Measurements from ENCODE around the gene PIP5K1B. TPM values are rescaled to one million over a fixed set of nuclear protein-coding genes. Genes with fewer than 3 reads are reported as not detected.

PIP5K1B gene
- total RNA-seq, 1 experiment from 2014 or later: 0.20 TPM

DNA sequence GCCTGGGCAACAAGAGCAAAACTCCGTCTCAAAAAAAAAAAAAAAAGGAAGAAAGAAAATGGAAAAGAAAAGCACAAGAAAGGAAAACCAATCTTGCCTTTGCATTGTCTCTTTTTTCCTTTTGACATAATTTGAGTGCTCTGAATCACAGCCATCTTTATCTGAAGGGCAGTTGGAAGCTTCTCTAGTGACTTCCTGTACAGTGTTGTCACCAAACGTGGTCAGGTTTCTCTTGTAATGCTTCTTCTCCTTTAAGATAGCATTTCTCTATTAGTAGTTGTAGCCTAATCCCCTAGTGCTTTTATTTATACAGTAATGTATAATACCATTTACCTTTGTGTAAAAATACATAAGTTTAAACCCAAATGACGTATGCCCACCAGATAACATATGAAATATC, 290.7 kb downstream of the PIP5K1B start:
- Histone ChIP-seq H3K9me2 (ENCODE audit: insufficient read depth) (no peaks in the 10 kb centered on the region), H3K27ac (ENCODE audit: low read depth, low read length) (no peak overlapping the region), H3K9ac (ENCODE audit: low read length) (no peak overlapping the region), H3K36me3 (ENCODE audit: control insufficient read depth in 1 of 2, insufficient read depth in 2 of 2, low read length in 2 of 2) (no peaks in the 10 kb centered on the region), H3K4me2 (ENCODE audit: low read length) (no peak overlapping the region), H3K4me1 (ENCODE audit: control insufficient read depth in 1 of 2, insufficient read depth in 2 of 2, low read length in 2 of 2) (no peaks in the 10 kb centered on the region), H3K4me3 (replicated peaks in 1 of 2; ENCODE audit: low read depth in 1 of 2, low read length in 2 of 2) (no peak overlapping the region), H3K27me3 (ENCODE audit: insufficient read depth, low read length) (0 out of 2 replicates have a peak, but pooled peaks cover 7% of the 10 kb centered on the region), H3K9me3 (ENCODE audit: control insufficient read depth in 1 of 2, insufficient read depth in 1 of 2, low read depth in 1 of 2, low read length in 2 of 2) (no peaks in the 10 kb centered on the region), H4K20me1 (ENCODE audit: insufficient read depth) (no peaks in the 10 kb centered on the region), H3K79me2 (ENCODE audit: insufficient read depth, low read length) (no peaks in the 10 kb centered on the region), H2AFZ (ENCODE audit: low read depth, low read length, poor library complexity, severe bottlenecking) (no peak overlapping the region)
- ChIA-PET CTCF (no interaction called here), POLR2A (no interaction called here), RAD21 (ENCODE audit: low non-redundant PET in 1 of 2, low total read pairs in 2 of 2, uncharacterized antibody in 2 of 2, unreplicated experiment in 2 of 2) (no interaction called here)
- BruUV-seq (replicated peaks): no TSS peak
- DNase-seq (ENCODE audit: low read depth, low spot score): no peak
- intact Hi-C loops (cut with micrococcal nuclease): loop anchor here (10.0 kb wide), 1 partner anchor 241 kb away; no protein-coding TSS in a partner anchor
- TF ChIP-seq FOSL1 (IDR thresholded peaks at IDR 0.05; ENCODE audit: low read depth): no peak
- ATAC-seq: no peak

GRCh38 chr9:68996462-68996861, 291.4 kb downstream of the PIP5K1B start:
- TF ChIP-seq, protein P1, sequence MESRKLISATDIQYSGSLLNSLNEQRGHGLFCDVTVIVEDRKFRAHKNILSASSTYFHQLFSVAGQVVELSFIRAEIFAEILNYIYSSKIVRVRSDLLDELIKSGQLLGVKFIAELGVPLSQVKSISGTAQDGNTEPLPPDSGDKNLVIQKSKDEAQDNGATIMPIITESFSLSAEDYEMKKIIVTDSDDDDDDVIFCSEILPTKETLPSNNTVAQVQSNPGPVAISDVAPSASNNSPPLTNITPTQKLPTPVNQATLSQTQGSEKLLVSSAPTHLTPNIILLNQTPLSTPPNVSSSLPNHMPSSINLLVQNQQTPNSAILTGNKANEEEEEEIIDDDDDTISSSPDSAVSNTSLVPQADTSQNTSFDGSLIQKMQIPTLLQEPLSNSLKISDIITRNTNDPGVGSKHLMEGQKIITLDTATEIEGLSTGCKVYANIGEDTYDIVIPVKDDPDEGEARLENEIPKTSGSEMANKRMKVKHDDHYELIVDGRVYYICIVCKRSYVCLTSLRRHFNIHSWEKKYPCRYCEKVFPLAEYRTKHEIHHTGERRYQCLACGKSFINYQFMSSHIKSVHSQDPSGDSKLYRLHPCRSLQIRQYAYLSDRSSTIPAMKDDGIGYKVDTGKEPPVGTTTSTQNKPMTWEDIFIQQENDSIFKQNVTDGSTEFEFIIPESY (IDR thresholded peaks at IDR 0.05; ENCODE audit: extremely low read depth, insufficient replicate concordance, low read length): no peak
- TF ChIP-seq YY1 (IDR thresholded peaks at IDR 0.05; ENCODE audit: extremely low read depth, insufficient replicate concordance, low read depth, low read length) (no peak), CEBPB (IDR thresholded peaks at IDR 0.05; ENCODE audit: low read depth) (no peak), CTCF (IDR thresholded peaks at IDR 0.05 in 2 of 3, conservative IDR thresholded peaks at IDR 0.05 in 1 of 3; ENCODE audit: borderline replicate concordance in 1 of 3, insufficient read depth in 1 of 3, low read depth in 2 of 3, low read length in 2 of 3) (no peak), ZNF274 (IDR thresholded peaks at IDR 0.05; ENCODE audit: low read depth, low read length) (no peak), SP1 (IDR thresholded peaks at IDR 0.05; ENCODE audit: low read depth) (no peak), FOSL1 (IDR thresholded peaks at IDR 0.05; ENCODE audit: low read depth) (no peak), SIN3A (IDR thresholded peaks at IDR 0.05; ENCODE audit: low read depth) (no peak), ELF1 (IDR thresholded peaks at IDR 0.05; ENCODE audit: borderline replicate concordance, low read depth) (no peak), CBX3 (IDR thresholded peaks at IDR 0.05; ENCODE audit: low read depth) (no peak), ATF3 (IDR thresholded peaks at IDR 0.05) (no peak), EZH2phosphoT487 (IDR thresholded peaks at IDR 0.05; ENCODE audit: borderline replicate concordance) (no peak), POLR2AphosphoS5 (IDR thresholded peaks at IDR 0.05; ENCODE audit: low read depth, low read length) (no peak), POLR2A (IDR thresholded peaks at IDR 0.05; ENCODE audit: borderline replicate concordance, extremely low read depth, insufficient read depth, insufficient read length) (no peak)
- ChIA-PET RAD21 (ENCODE audit: low non-redundant PET in 1 of 2, low total read pairs in 2 of 2, uncharacterized antibody in 2 of 2, unreplicated experiment in 2 of 2) (no interaction called here), POLR2A (no interaction called here), CTCF (no interaction called here)
- ATAC-seq: no peak
- H3K4me3 ChIP-seq (replicated peaks in 1 of 2; ENCODE audit: low read depth in 1 of 2, low read length in 2 of 2): no peak overlapping the region
- no TSS peak for BruUV-seq (replicated peaks)
- no peak for DNase-seq (ENCODE audit: low read depth, low spot score)
- H3K9me2 ChIP-seq (ENCODE audit: insufficient read depth): no peaks in the 10 kb centered on the region
- H2AFZ ChIP-seq (ENCODE audit: low read depth, low read length, poor library complexity, severe bottlenecking): no peak overlapping the region
- H3K27ac ChIP-seq (ENCODE audit: low read depth, low read length): no peak overlapping the region
- H3K79me2 ChIP-seq (ENCODE audit: insufficient read depth, low read length): no peaks in the 10 kb centered on the region
- no peak overlapping the region for H3K4me2 ChIP-seq (ENCODE audit: low read length)
- intact Hi-C loops (cut with micrococcal nuclease): loop anchor here (10.0 kb wide), 1 partner anchor 242 kb away; no protein-coding TSS in a partner anchor
- H3K9me3 ChIP-seq (ENCODE audit: control insufficient read depth in 1 of 2, insufficient read depth in 1 of 2, low read depth in 1 of 2, low read length in 2 of 2): no peaks in the 10 kb centered on the region
- no peaks in the 10 kb centered on the region for H3K36me3 ChIP-seq (ENCODE audit: control insufficient read depth in 1 of 2, insufficient read depth in 2 of 2, low read length in 2 of 2)
- no peak overlapping the region for H3K9ac ChIP-seq (ENCODE audit: low read length)
- 0 out of 2 replicates have a peak, but pooled peaks cover 7% of the 10 kb centered on the region for H3K27me3 ChIP-seq (ENCODE audit: insufficient read depth, low read length)
- no peaks in the 10 kb centered on the region for H3K4me1 ChIP-seq (ENCODE audit: control insufficient read depth in 1 of 2, insufficient read depth in 2 of 2, low read length in 2 of 2)
- H4K20me1 ChIP-seq (ENCODE audit: insufficient read depth): no peaks in the 10 kb centered on the region

Measured in HCT116 (cell line).